ENCODE results near the gene NOC4L. TPM values are rescaled to one million over a fixed set of nuclear protein-coding genes. Genes with fewer than 3 reads are reported as not detected.

The NOC4L gene
- total RNA-seq, 2 experiments from 2014 or later, result 31.0 to 47.6 TPM

DNA sequence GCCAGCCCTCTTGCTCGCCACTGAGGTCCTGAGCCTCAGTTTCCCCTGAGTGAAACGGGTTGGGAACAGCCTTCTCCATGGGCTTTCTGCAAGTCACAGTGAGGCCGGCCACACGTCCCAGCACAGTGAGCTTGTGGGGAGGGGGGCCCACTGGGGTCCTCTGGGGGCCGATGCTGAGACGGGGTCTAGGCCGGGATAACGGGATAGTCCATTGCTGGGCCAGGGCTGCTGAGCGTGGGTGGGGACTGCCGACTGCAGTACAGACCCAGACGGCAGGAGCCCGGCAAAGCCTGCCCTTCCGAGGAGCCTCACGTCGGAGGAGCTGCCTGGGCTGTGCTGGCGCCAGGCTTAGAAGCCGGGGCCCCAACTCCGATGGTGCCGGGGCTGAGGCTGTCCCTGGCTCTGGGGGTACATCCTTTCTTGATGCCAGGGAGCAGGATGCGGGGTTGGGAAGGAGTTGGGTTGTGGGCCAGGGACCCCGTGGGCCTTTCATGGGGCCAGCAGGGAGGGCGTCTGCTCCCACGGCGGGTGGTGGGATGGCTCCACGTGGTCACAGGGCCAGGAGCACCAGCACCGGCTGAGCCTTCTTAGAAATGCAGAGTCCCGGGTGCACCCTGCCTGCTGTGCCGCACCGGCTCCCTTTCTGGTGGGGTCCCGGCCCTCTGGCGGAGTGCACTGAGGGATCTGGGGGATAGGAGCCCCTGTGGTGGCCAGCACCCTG, 24.2 kb downstream of the NOC4L start:
- intact Hi-C loops (cut with micrococcal nuclease; ENCODE audit: unreplicated experiment), result no loop called here

DNA sequence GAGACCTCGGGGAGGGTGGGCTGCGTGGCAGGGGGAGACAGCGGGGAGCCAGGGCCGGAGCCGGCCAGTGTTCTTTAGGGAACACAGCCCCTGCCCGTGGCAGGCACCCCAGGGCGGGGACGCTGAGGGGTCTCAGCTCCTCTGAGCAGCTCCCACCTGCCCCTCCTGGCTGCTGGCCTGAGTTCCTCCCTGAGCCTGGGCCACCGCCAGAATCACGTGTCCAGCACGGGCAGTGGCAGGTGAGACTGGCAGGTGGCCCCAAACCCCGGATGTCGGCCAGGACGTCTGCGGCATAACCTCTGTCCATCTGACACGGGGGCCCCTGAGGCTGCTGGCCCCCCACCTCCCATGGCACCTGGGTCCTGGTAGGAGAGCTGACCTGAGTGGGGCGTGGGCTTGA, 25.1 kb downstream of the NOC4L start:
- ChIA-PET POLR2A (no interaction called here), CTCF (ENCODE audit: unreplicated experiment) (no interaction called here)
- no TSS peak for BruUV-seq (replicated peaks)
- Histone ChIP-seq H3K79me2 (ENCODE audit: insufficient read depth, low read depth, low read length) (no peaks in the 10 kb centered on the region), H2AFZ (ENCODE audit: low read length) (no peak overlapping the region), H3K9me3 (ENCODE audit: low read length) (0 out of 2 replicates have a peak, but pooled peaks cover 4% of the 10 kb centered on the region), H3K4me2 (ENCODE audit: low read length) (no peak overlapping the region), H3K4me3 (ENCODE audit: low read depth, low read length, poor library complexity, severe bottlenecking) (no peak overlapping the region), H3K4me1 (ENCODE audit: insufficient read depth, low read length, poor library complexity, severe bottlenecking) (peaks cover under 1% of the 10 kb centered on the region), H4K20me1 (ENCODE audit: insufficient read depth, low read length) (no peaks in the 10 kb centered on the region), H3K36me3 (ENCODE audit: insufficient read depth, low read length) (no peaks in the 10 kb centered on the region), H3K9me2 (ENCODE audit: insufficient read depth, low read length) (no peaks in the 10 kb centered on the region), H3K27ac (ENCODE audit: low read depth, low read length, poor library complexity, severe bottlenecking) (no peak overlapping the region)
- no peak for DNase-seq (ENCODE audit: low spot score)
- intact Hi-C loops (cut with micrococcal nuclease; ENCODE audit: unreplicated experiment), result no loop called here
- TF ChIP-seq EZH2phosphoT487 (IDR thresholded peaks at IDR 0.05; ENCODE audit: borderline replicate concordance, low read depth, low read length), result no peak
- TF ChIP-seq, protein P1, sequence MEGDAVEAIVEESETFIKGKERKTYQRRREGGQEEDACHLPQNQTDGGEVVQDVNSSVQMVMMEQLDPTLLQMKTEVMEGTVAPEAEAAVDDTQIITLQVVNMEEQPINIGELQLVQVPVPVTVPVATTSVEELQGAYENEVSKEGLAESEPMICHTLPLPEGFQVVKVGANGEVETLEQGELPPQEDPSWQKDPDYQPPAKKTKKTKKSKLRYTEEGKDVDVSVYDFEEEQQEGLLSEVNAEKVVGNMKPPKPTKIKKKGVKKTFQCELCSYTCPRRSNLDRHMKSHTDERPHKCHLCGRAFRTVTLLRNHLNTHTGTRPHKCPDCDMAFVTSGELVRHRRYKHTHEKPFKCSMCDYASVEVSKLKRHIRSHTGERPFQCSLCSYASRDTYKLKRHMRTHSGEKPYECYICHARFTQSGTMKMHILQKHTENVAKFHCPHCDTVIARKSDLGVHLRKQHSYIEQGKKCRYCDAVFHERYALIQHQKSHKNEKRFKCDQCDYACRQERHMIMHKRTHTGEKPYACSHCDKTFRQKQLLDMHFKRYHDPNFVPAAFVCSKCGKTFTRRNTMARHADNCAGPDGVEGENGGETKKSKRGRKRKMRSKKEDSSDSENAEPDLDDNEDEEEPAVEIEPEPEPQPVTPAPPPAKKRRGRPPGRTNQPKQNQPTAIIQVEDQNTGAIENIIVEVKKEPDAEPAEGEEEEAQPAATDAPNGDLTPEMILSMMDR (conservative IDR thresholded peaks at IDR 0.05; ENCODE audit: low read length), result no peak

More for the DNA sequence above, 24.2 kb downstream of the NOC4L start:
- H3K9me2 ChIP-seq (ENCODE audit: insufficient read depth, low read length), result no peaks in the 10 kb centered on the region
- POLR2A ChIA-PET, result no interaction called here
- DNase-seq (ENCODE audit: low spot score), result no peak
- H4K20me1 ChIP-seq (ENCODE audit: insufficient read depth, low read length), result no peaks in the 10 kb centered on the region
- H3K4me3 ChIP-seq (ENCODE audit: low read depth, low read length, poor library complexity, severe bottlenecking), result no peak overlapping the region
- 0 out of 2 replicates have a peak, but pooled peaks cover 4% of the 10 kb centered on the region for H3K9me3 ChIP-seq (ENCODE audit: low read length)
- no peaks in the 10 kb centered on the region for H3K79me2 ChIP-seq (ENCODE audit: insufficient read depth, low read depth, low read length)
- no peak overlapping the region for H2AFZ ChIP-seq (ENCODE audit: low read length)
- CTCF ChIA-PET (ENCODE audit: unreplicated experiment), result no interaction called here
- TF ChIP-seq EZH2phosphoT487 (IDR thresholded peaks at IDR 0.05; ENCODE audit: borderline replicate concordance, low read depth, low read length), result no peak
- TF ChIP-seq, protein P1 (conservative IDR thresholded peaks at IDR 0.05; ENCODE audit: low read length), result no peak
- H3K4me1 ChIP-seq (ENCODE audit: insufficient read depth, low read length, poor library complexity, severe bottlenecking), result no peaks in the 10 kb centered on the region
- no peaks in the 10 kb centered on the region for H3K36me3 ChIP-seq (ENCODE audit: insufficient read depth, low read length)
- no peak overlapping the region for H3K27ac ChIP-seq (ENCODE audit: low read depth, low read length, poor library complexity, severe bottlenecking)
- H3K4me2 ChIP-seq (ENCODE audit: low read length), result no peak overlapping the region
- no TSS peak for BruUV-seq (replicated peaks)

DNA sequence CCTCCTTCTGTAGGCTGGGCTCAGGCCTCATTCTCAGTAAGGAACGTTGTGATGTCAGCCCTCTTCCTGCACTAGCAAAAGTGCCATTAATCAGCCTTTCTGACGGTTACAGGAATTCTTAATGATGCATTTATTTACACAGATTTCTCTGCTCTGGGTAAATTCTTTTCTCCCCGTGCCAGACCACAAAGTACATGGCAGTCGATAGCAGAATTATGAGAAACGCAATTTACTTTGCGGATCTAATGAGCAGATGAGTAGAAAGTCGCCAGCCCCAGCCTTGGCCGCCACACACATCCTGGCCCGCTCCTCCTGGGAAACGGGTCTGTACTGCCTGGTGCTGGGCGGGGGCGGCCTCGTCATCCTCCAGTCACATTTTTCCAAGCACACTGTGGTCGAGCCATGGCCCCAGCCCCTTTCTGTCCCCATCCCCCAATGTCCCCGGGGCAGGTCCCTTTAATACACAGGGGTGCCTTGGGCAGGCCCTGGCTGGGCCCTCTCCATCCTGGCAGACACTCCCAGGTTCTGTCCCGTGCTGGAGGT, 25.9 kb downstream of the NOC4L start:
- Histone ChIP-seq H3K9me3 (ENCODE audit: low read length) (0 out of 2 replicates have a peak, but pooled peaks cover 4% of the 10 kb centered on the region), H2AFZ (ENCODE audit: low read length) (no peak overlapping the region), H3K9me2 (ENCODE audit: insufficient read depth, low read length) (no peaks in the 10 kb centered on the region), H3K4me2 (ENCODE audit: low read length) (no peak overlapping the region), H4K20me1 (ENCODE audit: insufficient read depth, low read length) (no peaks in the 10 kb centered on the region), H3K4me1 (ENCODE audit: insufficient read depth, low read length, poor library complexity, severe bottlenecking) (peaks cover 6% of the 10 kb centered on the region), H3K27ac (ENCODE audit: low read depth, low read length, poor library complexity, severe bottlenecking) (no peak overlapping the region), H3K79me2 (ENCODE audit: insufficient read depth, low read depth, low read length) (no peaks in the 10 kb centered on the region), H3K4me3 (ENCODE audit: low read depth, low read length, poor library complexity, severe bottlenecking) (no peak overlapping the region), H3K36me3 (ENCODE audit: insufficient read depth, low read length) (no peaks in the 10 kb centered on the region)
- intact Hi-C loops (cut with micrococcal nuclease; ENCODE audit: unreplicated experiment), result no loop called here
- ChIA-PET CTCF (ENCODE audit: unreplicated experiment) (no interaction called here), POLR2A (no interaction called here)
- no peak for DNase-seq (ENCODE audit: low spot score)
- no peak for TF ChIP-seq EZH2phosphoT487 (IDR thresholded peaks at IDR 0.05; ENCODE audit: borderline replicate concordance, low read depth, low read length)
- TF ChIP-seq, protein P1 (conservative IDR thresholded peaks at IDR 0.05; ENCODE audit: low read length), result no peak
- no TSS peak for BruUV-seq (replicated peaks)
